K562 (cell line): ENCODE results near the gene CAMK2B. TPM values are rescaled to one million over a fixed set of nuclear protein-coding genes. Genes with fewer than 3 reads are reported as not detected.

ENCODE experiments used
- ATAC-seq: fragments of 200-7000 bp; cut with Tn5 transposase; 3 replicates; pipeline ENCODE4 v1.9.1; 2020; ENCODE audit warnings: moderate library complexity
- BruUV-seq: library from RNA; stranded (reverse); fragments of 400-500 nt; replicated peaks from 2 replicates; lab custom pipeline; 2021; lab: Mats Ljungman, UMichigan
- CTCF ChIA-PET: fragments of 300-600 bp; formaldehyde crosslinking; extraction: SDS; loops from one replicate; lab custom pipeline; 2021; ENCODE audit warnings: low intra/inter-chr PET ratio; lab: Yijun Ruan, JAX
- POLR2A ChIA-PET: fragments of 300-600, 350-650 bp; sonication (Branson Sonifier 250); formaldehyde crosslinking; extraction: SDS; loops from one replicate; lab custom pipeline; 2021; ENCODE audit warnings: antibody characterized with exemption, inconsistent platforms; lab: Yijun Ruan, JAX
- DNase-seq, 4 experiments: peaks; one replicate each; pipeline versions ENCODE4 v3.0.0 to v3.0.0-alpha.2; 2011 to 2018; ENCODE audit warnings: low spot score in 3 of 4, mixed read lengths in 3 of 4; ENCODE audit errors: extremely low read depth in 1 of 4
- FAIRE-seq: peaks from 2 replicates; lab custom pipeline; 2011; peaks lifted over from hg19 to GRCh38; lab: Jason Lieb, UNC
- H2AFZ ChIP-seq: 2 replicates; pipeline ENCODE4 v1.6.0; 2011; ENCODE audit warnings: low read depth, low read length, control low read depth, inconsistent platforms
- H3K27ac ChIP-seq: fragments of 200-600 bp; 3 replicates; pipeline ENCODE4 v1.8.0; 2011; ENCODE audit warnings: low read depth, mild to moderate bottlenecking, control low read depth, inconsistent platforms, low read length, moderate library complexity, mixed read lengths; ENCODE audit errors: extremely low read depth
- H3K27me3 ChIP-seq, 2 experiments: fragments of 300-600 bp in 1 of 2; 2 replicates in 1 of 2; 3 replicates in 1 of 2; pipeline versions ENCODE4 v1.6.0 to v1.8.0; 2011; ENCODE audit warnings: inconsistent platforms in 2 of 2, low read length in 2 of 2, mild to moderate bottlenecking in 1 of 2, mixed read lengths in 1 of 2, moderate library complexity in 1 of 2; ENCODE audit not compliant: control insufficient read depth in 2 of 2, insufficient read depth in 2 of 2
- H3K36me3 ChIP-seq: fragments of 300-600 bp; 3 replicates; pipeline ENCODE4 v1.8.0; 2011; ENCODE audit warnings: mild to moderate bottlenecking, low read length, inconsistent platforms; ENCODE audit not compliant: control insufficient read depth, insufficient read depth
- H3K4me1 ChIP-seq, 2 experiments: fragments of 200-600 bp in 1 of 2; replicated peaks in 1 of 2; 2 replicates in 1 of 2; 3 replicates in 1 of 2; pipeline versions ENCODE4 v1.5.1 to v1.8.0; 2011; ENCODE audit warnings: inconsistent platforms in 2 of 2, low read length in 2 of 2, mild to moderate bottlenecking in 1 of 2, mixed read lengths in 1 of 2, moderate library complexity in 1 of 2; ENCODE audit not compliant: control insufficient read depth in 2 of 2, insufficient read depth in 2 of 2
- H3K4me2 ChIP-seq: 2 replicates; pipeline ENCODE4 v1.6.1; 2011; ENCODE audit warnings: low read length, control low read depth, inconsistent platforms, mixed read lengths; ENCODE audit not compliant: insufficient read depth
- H3K4me3 ChIP-seq: fragments of 200-600 bp; sonication (generic), shearing (Covaris generic); 2 replicates; pipeline ENCODE4 v1.5.1; 2016; ENCODE audit warnings: control low read depth, inconsistent platforms
- H3K79me2 ChIP-seq: fragments of 200-600 bp; 3 replicates; pipeline ENCODE4 v1.8.0; 2011; ENCODE audit warnings: low read length, inconsistent platforms; ENCODE audit not compliant: control insufficient read depth, insufficient read depth
- H3K9ac ChIP-seq, 2 experiments: 2 replicates each; pipeline versions ENCODE4 v1.6.0 to v1.6.1; 2011; ENCODE audit warnings: low read depth in 2 of 2, low read length in 2 of 2, control low read depth in 1 of 2, inconsistent platforms in 1 of 2, mild to moderate bottlenecking in 1 of 2, mixed read lengths in 1 of 2; ENCODE audit not compliant: insufficient read depth in 1 of 2
- H3K9me1 ChIP-seq: one replicate; pipeline ENCODE4 v1.6.0; 2011; ENCODE audit warnings: inconsistent platforms, mild to moderate bottlenecking, low read length, moderate library complexity; ENCODE audit not compliant: control insufficient read depth, insufficient read depth
- H3K9me3 ChIP-seq: replicated peaks from 2 replicates; pipeline ENCODE4 v1.5.1; 2011; ENCODE audit warnings: low read depth, low read length, inconsistent platforms; ENCODE audit not compliant: control insufficient read depth, insufficient read depth
- H4K20me1 ChIP-seq: replicated peaks from 2 replicates; pipeline ENCODE4 v1.6.1; 2011; ENCODE audit warnings: low read length, inconsistent platforms, mixed read lengths; ENCODE audit not compliant: control insufficient read depth, insufficient read depth
- CTCF ChIP-seq, 3 experiments: IDR thresholded peaks in 2 of 3; conservative IDR thresholded peaks in 1 of 3; 2 replicates each; pipeline ENCODE4 v1.5.1; 2011 to 2012; ENCODE audit warnings: low read length in 3 of 3, mild to moderate bottlenecking in 3 of 3, control low read depth in 2 of 3, improper control_type of control experiment in 1 of 3, inconsistent platforms in 1 of 3, low read depth in 1 of 3, mixed read lengths in 1 of 3, moderate library complexity in 1 of 3; ENCODE audit not compliant: insufficient read depth in 2 of 3
- HOMEZ ChIP-seq: fragments of 250-450 bp; sonication (Bioruptor Pico); IDR thresholded peaks from 2 replicates; pipeline ENCODE4 v1.4.0; 2020; ENCODE audit warnings: mild to moderate bottlenecking, moderate library complexity
- PRDM10 ChIP-seq: fragments of 450-650 bp; IDR thresholded peaks from 2 replicates; pipeline ENCODE4 v1.6.1; 2018; ENCODE audit not compliant: partially characterized antibody
- SIRT6 ChIP-seq: IDR thresholded peaks from one replicate; pipeline ENCODE4 v1.6.1; 2012; ENCODE audit warnings: low read depth, mild to moderate bottlenecking, control low read depth, inconsistent platforms, low read length, moderate library complexity
- SMC3 ChIP-seq: conservative IDR thresholded peaks from 2 replicates; pipeline ENCODE4 v1.6.1; 2011; ENCODE audit warnings: low read depth, low read length, improper control_type of control experiment; ENCODE audit not compliant: insufficient read depth
- VEZF1 ChIP-seq: fragments of 200-800 bp; sonication (Bioruptor generic); IDR thresholded peaks from 2 replicates; pipeline ENCODE4 v1.6.1; 2017; ENCODE audit warnings: missing genetic modification characterization, missing compliant biosample characterization
- ZNF263 ChIP-seq: sonication (generic); formaldehyde crosslinking; IDR thresholded peaks from 2 replicates; pipeline ENCODE4 v1.8.0; 2022; ENCODE audit warnings: mild to moderate bottlenecking, missing genetic modification reagents, borderline replicate concordance
- WGBS: fragments of 100-300 bp; shearing (Covaris generic); methylation state at CpG from one replicate; pipeline ENCODE4 v1.1.6; 2016; ENCODE audit warnings: low coverage, mixed read lengths; ENCODE audit not compliant: insufficient coverage; ENCODE audit errors: missing lambda C conversion rate; 5-methylcytosine and 5-hydroxymethylcytosine counted together
- in situ Hi-C: fragments of 300-500 bp; cut with MboI; formaldehyde crosslinking; loops from 4 replicates; pipeline ENCODE4 v1.15.0; 2018; ENCODE audit warnings: inconsistent platforms, mixed read lengths
- intact Hi-C: fragments of 100-400 bp; cut with micrococcal nuclease; formaldehyde crosslinking; loops from 2 replicates; pipeline ENCODE4 v1.14.2; 2022
- polyA plus RNA-seq, 8 experiments: library from polyadenylated mRNA; depleted of rRNA in 4 of 8; stranded (reverse) in 5 of 8; unstranded in 3 of 8; fragments of >200 nt; fragmentation: Nextera tagmentation in 2 of 8; fragmentation: Illumina TruSeq in 1 of 8; extraction: Ambion mirVana in 2 of 8; extraction: Trizol in 1 of 8; gene quantifications; 2 replicates each; pipeline versions ENCODE4 v1.2.1 to v1.2.3, GENCODE V29; 2011 to 2014; ENCODE audit warnings: inconsistent platforms in 1 of 8, missing spikeins in 1 of 8
- total RNA-seq, 7 experiments: library from RNA; depleted of rRNA in 6 of 7; stranded (reverse); fragments of >200 nt in 6 of 7; fragmentation: Illumina TruSeq in 2 of 7; extraction: Trizol in 2 of 7; gene quantifications; 2 replicates each; pipeline versions ENCODE4 v1.2.1 to v1.2.3, GENCODE V29; 2011 to 2021; ENCODE audit warnings: low replicate concordance in 1 of 7

Gene CAMK2B
- total and polyA plus RNA-seq, 9 of the 15 experiments (the other 6 are each of a cell fraction or from before 2014, with no cell fraction given): 0.04 to 0.09 (median 0.05) TPM; not detected in 4

- ChIA-PET CTCF (no interaction called here), POLR2A (interaction anchor here (1.0 kb wide), 1 partner anchor 12 kb away, joined by 4 read pairs; no protein-coding TSS in a partner anchor)
- DNase-seq (peak in 3 of 4 experiments; percentile 18 to 24 (median 23)), ATAC-seq (peak; percentile 10; the same call in 1 of the 3 replicates), FAIRE-seq (no peak)
- no TSS peak for BruUV-seq
- intact Hi-C loops (no loop called here), in situ Hi-C loops (no loop called here)
- Histone ChIP-seq H3K27ac (no peak overlapping the region), H3K9me3 (no peaks in the 10 kb centered on the region), H3K9ac (0 out of 4 replicates have a peak overlapping the region, but pooled peaks of 1 of the 2 experiments have one; percentile 9), H3K36me3 (no peaks in the 10 kb centered on the region), H3K4me2 (no peak overlapping the region), H3K79me2 (no peaks in the 10 kb centered on the region), H3K9me1 (no peaks in the 10 kb centered on the region), H3K27me3 (peaks cover 4 to 18% of the 10 kb centered on the region in 2 experiments; a peak in 4 of 5 replicates), H3K4me3 (no peak overlapping the region), H2AFZ (no peak overlapping the region), H4K20me1 (0 out of 2 replicates have a peak, but pooled peaks cover under 1% of the 10 kb centered on the region), H3K4me1 (peaks cover 0 to 17% of the 10 kb centered on the region in 2 experiments; a peak in 3 of 5 replicates)
- WGBS: 20% methylated on average over 6 of the region's 7 CpGs
- TF ChIP-seq HOMEZ (CRISPR knock-in tag): no peak
- peak; percentile 98 for TF ChIP-seq ZNF263 (CRISPR knock-in tag)
- TF ChIP-seq VEZF1: peak; percentile 27
- TF ChIP-seq SIRT6: no peak
- TF ChIP-seq SMC3: 0 out of 2 replicates have a peak, but pooled peaks have one; percentile 10
- TF ChIP-seq PRDM10: peak; percentile 50
- peak; percentile 14 to 45 (median 45); a peak in 4 of 6 replicates for TF ChIP-seq CTCF (IDR thresholded peaks at IDR 0.05 in 2 of 3, conservative IDR thresholded peaks at IDR 0.05 in 1 of 3; ENCODE audit: insufficient read depth in 2 of 3, low read depth in 1 of 3, low read length in 3 of 3)
Measured at GRCh38 chr7:44307301-44307900, 18.0 kb downstream of the CAMK2B start.
